Activated T-helper 2 cell treated with anti-CD3 and anti-CD28 coated beads, Interferon-gamma antibody, Interleukin-2, Interleukin-4, amounts not matched to agents 10 μg/mL and 5 μg/mL and 100 μg/mL, durations not matched to agents 14 hours and 24 hours and 36 hours (primary cell): ENCODE data around the gene SOHLH1. TPM values are rescaled to one million over a fixed set of nuclear protein-coding genes. Genes with fewer than 3 reads are reported as not detected.

Source experiments
- DNase-seq: peaks from one replicate; pipeline ENCODE4 v3.0.0; 2021; ENCODE audit warnings: low spot score
- H3K27ac Mint-ChIP-seq: one replicate; pipeline ENCODE4 v1.8.0; 2021; ENCODE audit warnings: mixed read lengths
- H3K27me3 Mint-ChIP-seq: one replicate; pipeline ENCODE4 v1.8.0; 2021; ENCODE audit warnings: low read depth, mixed read lengths
- H3K36me3 Mint-ChIP-seq: one replicate; pipeline ENCODE4 v1.8.0; 2021; ENCODE audit warnings: low read depth, mixed read lengths
- H3K4me1 Mint-ChIP-seq: one replicate; pipeline ENCODE4 v1.8.0; 2021; ENCODE audit warnings: low read depth, mixed read lengths
- H3K4me3 Mint-ChIP-seq: one replicate; pipeline ENCODE4 v1.8.0; 2021; ENCODE audit warnings: low read depth, mild to moderate bottlenecking, moderate library complexity, mixed read lengths
- H3K9me3 Mint-ChIP-seq: one replicate; pipeline ENCODE4 v1.8.0; 2021; ENCODE audit warnings: mixed read lengths
- intact Hi-C: fragments of 100-400 bp; cut with micrococcal nuclease; formaldehyde crosslinking; loops from one replicate; pipeline ENCODE4 v1.15.1; 2023
- total RNA-seq: library from RNA; stranded (reverse); gene quantifications from 2 replicates; pipeline ENCODE4 v1.2.3, GENCODE V29; 2022

Gene SOHLH1
- not detected in 2 replicates for total RNA-seq

- DNase-seq: no peak
- no peaks in the 10 kb centered on the region for H3K27me3 Mint-ChIP-seq
- H3K27ac Mint-ChIP-seq: no peak within 1 kb of the TSS
- intact Hi-C loops: no loop called here
- H3K9me3 Mint-ChIP-seq: no peaks in the 10 kb centered on the region
- no peaks in the 10 kb centered on the region for H3K36me3 Mint-ChIP-seq
- no peak within 1 kb of the TSS for H3K4me3 Mint-ChIP-seq
- H3K4me1 Mint-ChIP-seq: no peaks in the 10 kb centered on the region
These were observed at the start of gene SOHLH1 for GRCh38 chr9:135699440-135699839. TSS of gene SOHLH1 (minus strand) at chr9:135699481. CDS start at chr9:135699467, 14 bp downstream.

- H3K4me3 Mint-ChIP-seq: no peak overlapping the region
- no peaks in the 10 kb centered on the region for H3K4me1 Mint-ChIP-seq
- H3K27me3 Mint-ChIP-seq: no peaks in the 10 kb centered on the region
- intact Hi-C loops: no loop called here
- no peak overlapping the region for H3K27ac Mint-ChIP-seq
- H3K36me3 Mint-ChIP-seq: no peaks in the 10 kb centered on the region
- no peak for DNase-seq
- no peaks in the 10 kb centered on the region for H3K9me3 Mint-ChIP-seq
These were observed 49.4 kb upstream of the SOHLH1 start for GRCh38 chr9:135748676-135749075.

- Mint-ChIP-seq H3K36me3 (no peaks in the 10 kb centered on the region), H3K4me3 (no peak overlapping the region), H3K27ac (no peak overlapping the region), H3K4me1 (no peaks in the 10 kb centered on the region), H3K9me3 (no peaks in the 10 kb centered on the region), H3K27me3 (no peaks in the 10 kb centered on the region)
- intact Hi-C loops: no loop called here
- no peak for DNase-seq
These were observed 48.0 kb upstream of the SOHLH1 start for GRCh38 chr9:135747311-135747710.

- intact Hi-C loops: no loop called here
- H3K4me1 Mint-ChIP-seq: no peaks in the 10 kb centered on the region
- H3K4me3 Mint-ChIP-seq: no peak overlapping the region
- no peaks in the 10 kb centered on the region for H3K36me3 Mint-ChIP-seq
- no peaks in the 10 kb centered on the region for H3K27me3 Mint-ChIP-seq
- DNase-seq: no peak
- no peak overlapping the region for H3K27ac Mint-ChIP-seq
- no peaks in the 10 kb centered on the region for H3K9me3 Mint-ChIP-seq
These were observed 47.3 kb upstream of the SOHLH1 start for GRCh38 chr9:135746565-135746964.

GRCh38 chr9:135745686-135746324 lies 46.5 kb upstream of the SOHLH1 start:
- Mint-ChIP-seq H3K36me3 (no peaks in the 10 kb centered on the region), H3K9me3 (no peaks in the 10 kb centered on the region), H3K4me3 (no peak overlapping the region), H3K27me3 (no peaks in the 10 kb centered on the region), H3K27ac (no peak overlapping the region), H3K4me1 (no peaks in the 10 kb centered on the region)
- no peak for DNase-seq
- intact Hi-C loops: no loop called here

GRCh38 chr9:135745189-135745588 lies 45.9 kb upstream of the SOHLH1 start:
- no peak overlapping the region for H3K27ac Mint-ChIP-seq
- no peaks in the 10 kb centered on the region for H3K9me3 Mint-ChIP-seq
- intact Hi-C loops: no loop called here

GRCh38 chr9:135744333-135745070 lies 45.2 kb upstream of the SOHLH1 start:
- H3K36me3 Mint-ChIP-seq: no peaks in the 10 kb centered on the region
- H3K27me3 Mint-ChIP-seq: no peaks in the 10 kb centered on the region
- no peaks in the 10 kb centered on the region for H3K9me3 Mint-ChIP-seq
- intact Hi-C loops: no loop called here
- no peaks in the 10 kb centered on the region for H3K4me1 Mint-ChIP-seq
- no peak overlapping the region for H3K4me3 Mint-ChIP-seq
- no peak for DNase-seq
- H3K27ac Mint-ChIP-seq: no peak overlapping the region

More at GRCh38 chr9:135745189-135745588, 45.9 kb upstream of the SOHLH1 start:
- H3K4me3 Mint-ChIP-seq: no peak overlapping the region
- no peaks in the 10 kb centered on the region for H3K36me3 Mint-ChIP-seq
- H3K4me1 Mint-ChIP-seq: no peaks in the 10 kb centered on the region
- H3K27me3 Mint-ChIP-seq: no peaks in the 10 kb centered on the region
- DNase-seq: no peak

- Mint-ChIP-seq H3K27ac (no peak overlapping the region), H3K4me3 (no peak overlapping the region), H3K27me3 (no peaks in the 10 kb centered on the region), H3K4me1 (no peaks in the 10 kb centered on the region), H3K9me3 (no peaks in the 10 kb centered on the region), H3K36me3 (no peaks in the 10 kb centered on the region)
- intact Hi-C loops: no loop called here
- DNase-seq: no peak
These were observed 44.5 kb upstream of the SOHLH1 start for GRCh38 chr9:135743546-135744332.

- H3K4me3 Mint-ChIP-seq: no peak overlapping the region
- H3K27ac Mint-ChIP-seq: no peak overlapping the region
- H3K36me3 Mint-ChIP-seq: no peaks in the 10 kb centered on the region
- intact Hi-C loops: no loop called here
- DNase-seq: no peak
- no peaks in the 10 kb centered on the region for H3K9me3 Mint-ChIP-seq
- H3K27me3 Mint-ChIP-seq: no peaks in the 10 kb centered on the region
- H3K4me1 Mint-ChIP-seq: no peaks in the 10 kb centered on the region
These were observed 43.7 kb upstream of the SOHLH1 start for GRCh38 chr9:135743021-135743420.

GRCh38 chr9:135741276-135742219 lies 42.3 kb upstream of the SOHLH1 start:
- H3K4me3 Mint-ChIP-seq: no peak overlapping the region
- no peaks in the 10 kb centered on the region for H3K36me3 Mint-ChIP-seq
- no peaks in the 10 kb centered on the region for H3K27me3 Mint-ChIP-seq

GRCh38 chr9:135739271-135740220 lies 40.3 kb upstream of the SOHLH1 start:
- no peaks in the 10 kb centered on the region for H3K36me3 Mint-ChIP-seq
- no peak overlapping the region for H3K4me3 Mint-ChIP-seq
- no peaks in the 10 kb centered on the region for H3K4me1 Mint-ChIP-seq
- no peak for DNase-seq
- no peaks in the 10 kb centered on the region for H3K9me3 Mint-ChIP-seq
- intact Hi-C loops: no loop called here
- no peaks in the 10 kb centered on the region for H3K27me3 Mint-ChIP-seq
- H3K27ac Mint-ChIP-seq: no peak overlapping the region

More at GRCh38 chr9:135741276-135742219, 42.3 kb upstream of the SOHLH1 start:
- no peak for DNase-seq
- Mint-ChIP-seq H3K4me1 (no peaks in the 10 kb centered on the region), H3K27ac (no peak overlapping the region), H3K9me3 (no peaks in the 10 kb centered on the region)
- intact Hi-C loops: no loop called here
